Activated naive CD8-positive, alpha-beta T cell (primary cell): ENCODE results near the gene PABPC3.

Experiments
- H3K27ac Mint-ChIP-seq: one replicate; pipeline ENCODE4 v1.8.0; 2021; ENCODE audit warnings: mixed read lengths
- H3K27me3 Mint-ChIP-seq: one replicate; pipeline ENCODE4 v1.8.0; 2021; ENCODE audit warnings: mixed read lengths
- H3K36me3 Mint-ChIP-seq: one replicate; pipeline ENCODE4 v1.8.0; 2021; ENCODE audit warnings: mixed read lengths
- H3K4me1 Mint-ChIP-seq: one replicate; pipeline ENCODE4 v1.8.0; 2021; ENCODE audit warnings: low read depth, mixed read lengths
- H3K4me3 Mint-ChIP-seq: one replicate; pipeline ENCODE4 v1.8.0; 2021; ENCODE audit warnings: mild to moderate bottlenecking, mixed read lengths
- H3K9me3 Mint-ChIP-seq: one replicate; pipeline ENCODE4 v1.8.0; 2021; ENCODE audit warnings: low read depth, mixed read lengths

Gene PABPC3

GRCh38 chr13:25085125-25085742, 10.7 kb upstream of the PABPC3 start:
- Mint-ChIP-seq H3K9me3 (no peaks in the 10 kb centered on the region), H3K36me3 (no peaks in the 10 kb centered on the region), H3K27ac (no peak overlapping the region), H3K27me3 (peaks cover 5% of the 10 kb centered on the region), H3K4me1 (no peaks in the 10 kb centered on the region), H3K4me3 (no peak overlapping the region)

GRCh38 chr13:25088562-25089221, 7.2 kb upstream of the PABPC3 start:
- no peak overlapping the region for H3K4me3 Mint-ChIP-seq
- no peaks in the 10 kb centered on the region for H3K36me3 Mint-ChIP-seq
- H3K4me1 Mint-ChIP-seq: no peaks in the 10 kb centered on the region
- H3K9me3 Mint-ChIP-seq: no peaks in the 10 kb centered on the region
- no peak overlapping the region for H3K27ac Mint-ChIP-seq
- peaks cover 8% of the 10 kb centered on the region for H3K27me3 Mint-ChIP-seq

GRCh38 chr13:25097426-25097825, 1.5 kb downstream of the PABPC3 start:
- Mint-ChIP-seq H3K36me3 (no peaks in the 10 kb centered on the region), H3K4me3 (no peak overlapping the region), H3K27ac (no peak overlapping the region), H3K4me1 (no peaks in the 10 kb centered on the region), H3K27me3 (peaks cover 26% of the 10 kb centered on the region), H3K9me3 (no peaks in the 10 kb centered on the region)

- H3K4me1 Mint-ChIP-seq: no peaks in the 10 kb centered on the region
- no peak overlapping the region for H3K27ac Mint-ChIP-seq
- no peak overlapping the region for H3K4me3 Mint-ChIP-seq
- H3K27me3 Mint-ChIP-seq: peaks cover 6% of the 10 kb centered on the region
- no peaks in the 10 kb centered on the region for H3K9me3 Mint-ChIP-seq
- H3K36me3 Mint-ChIP-seq: no peaks in the 10 kb centered on the region
Measured at GRCh38 chr13:25103711-25104110, 7.8 kb downstream of the PABPC3 start.

GRCh38 chr13:25109341-25109740, 13.4 kb downstream of the PABPC3 start:
- Mint-ChIP-seq H3K27me3 (peaks cover 4% of the 10 kb centered on the region), H3K4me1 (peaks cover 1% of the 10 kb centered on the region), H3K36me3 (no peaks in the 10 kb centered on the region)

GRCh38 chr13:25110956-25111584, 15.1 kb downstream of the PABPC3 start:
- H3K27me3 Mint-ChIP-seq: peaks cover 8% of the 10 kb centered on the region
- no peak overlapping the region for H3K4me3 Mint-ChIP-seq
- H3K4me1 Mint-ChIP-seq: peaks cover 2% of the 10 kb centered on the region
- H3K36me3 Mint-ChIP-seq: no peaks in the 10 kb centered on the region
- H3K9me3 Mint-ChIP-seq: no peaks in the 10 kb centered on the region
- H3K27ac Mint-ChIP-seq: no peak overlapping the region

More at GRCh38 chr13:25109341-25109740, 13.4 kb downstream of the PABPC3 start:
- Mint-ChIP-seq H3K9me3 (no peaks in the 10 kb centered on the region), H3K4me3 (no peak overlapping the region), H3K27ac (no peak overlapping the region)

- Mint-ChIP-seq H3K27ac (no peak overlapping the region), H3K27me3 (peaks cover 11% of the 10 kb centered on the region), H3K36me3 (no peaks in the 10 kb centered on the region)
Measured at GRCh38 chr13:25111585-25111956, 15.6 kb downstream of the PABPC3 start.

GRCh38 chr13:25112695-25113255, 16.8 kb downstream of the PABPC3 start:
- Mint-ChIP-seq H3K27me3 (peaks cover 11% of the 10 kb centered on the region), H3K27ac (no peak overlapping the region), H3K4me3 (no peak overlapping the region), H3K36me3 (no peaks in the 10 kb centered on the region), H3K9me3 (no peaks in the 10 kb centered on the region), H3K4me1 (peaks cover 2% of the 10 kb centered on the region)

More at GRCh38 chr13:25111585-25111956, 15.6 kb downstream of the PABPC3 start:
- no peaks in the 10 kb centered on the region for H3K9me3 Mint-ChIP-seq
- H3K4me3 Mint-ChIP-seq: no peak overlapping the region
- peaks cover 2% of the 10 kb centered on the region for H3K4me1 Mint-ChIP-seq

- H3K9me3 Mint-ChIP-seq: no peaks in the 10 kb centered on the region
- H3K27ac Mint-ChIP-seq: no peak overlapping the region
- peaks cover 17% of the 10 kb centered on the region for H3K27me3 Mint-ChIP-seq
- H3K4me1 Mint-ChIP-seq: peaks cover 2% of the 10 kb centered on the region
- no peaks in the 10 kb centered on the region for H3K36me3 Mint-ChIP-seq
- no peak overlapping the region for H3K4me3 Mint-ChIP-seq
Measured at GRCh38 chr13:25114220-25114619, 18.3 kb downstream of the PABPC3 start.

- Mint-ChIP-seq H3K27me3 (peaks cover 20% of the 10 kb centered on the region), H3K4me3 (no peak overlapping the region), H3K36me3 (no peaks in the 10 kb centered on the region), H3K27ac (no peak overlapping the region), H3K9me3 (no peaks in the 10 kb centered on the region), H3K4me1 (peaks cover 2% of the 10 kb centered on the region)
Measured at GRCh38 chr13:25116044-25116443, 20.1 kb downstream of the PABPC3 start.

- H3K27me3 Mint-ChIP-seq: peaks cover 22% of the 10 kb centered on the region
- no peaks in the 10 kb centered on the region for H3K36me3 Mint-ChIP-seq
- H3K27ac Mint-ChIP-seq: no peak overlapping the region
- no peaks in the 10 kb centered on the region for H3K9me3 Mint-ChIP-seq
- H3K4me1 Mint-ChIP-seq: peaks cover 2% of the 10 kb centered on the region
- H3K4me3 Mint-ChIP-seq: no peak overlapping the region
Measured at GRCh38 chr13:25117312-25117711, 21.4 kb downstream of the PABPC3 start.

- H3K9me3 Mint-ChIP-seq: peaks cover 9% of the 10 kb centered on the region
- H3K27ac Mint-ChIP-seq: no peak overlapping the region
- peaks cover 2% of the 10 kb centered on the region for H3K4me1 Mint-ChIP-seq
- no peaks in the 10 kb centered on the region for H3K36me3 Mint-ChIP-seq
- H3K27me3 Mint-ChIP-seq: peaks cover 22% of the 10 kb centered on the region
- no peak overlapping the region for H3K4me3 Mint-ChIP-seq
Measured at GRCh38 chr13:25118378-25118905, 22.5 kb downstream of the PABPC3 start.

GRCh38 chr13:25130944-25131343, 35.0 kb downstream of the PABPC3 start:
- no peak overlapping the region for H3K4me3 Mint-ChIP-seq
- no peaks in the 10 kb centered on the region for H3K36me3 Mint-ChIP-seq
- H3K27me3 Mint-ChIP-seq: peaks cover 25% of the 10 kb centered on the region
- no peak overlapping the region for H3K27ac Mint-ChIP-seq
- peaks cover 7% of the 10 kb centered on the region for H3K9me3 Mint-ChIP-seq
- H3K4me1 Mint-ChIP-seq: peaks cover 1% of the 10 kb centered on the region

- H3K4me3 Mint-ChIP-seq: no peak overlapping the region
- no peaks in the 10 kb centered on the region for H3K36me3 Mint-ChIP-seq
- H3K9me3 Mint-ChIP-seq: peaks cover 7% of the 10 kb centered on the region
- no peak overlapping the region for H3K27ac Mint-ChIP-seq
- H3K27me3 Mint-ChIP-seq: peaks cover 21% of the 10 kb centered on the region
- peaks cover 1% of the 10 kb centered on the region for H3K4me1 Mint-ChIP-seq
Measured at GRCh38 chr13:25131881-25132420, 36.0 kb downstream of the PABPC3 start.
